Lung (tissue), 12 donors: ENCODE results near the gene PRKAR1B. TPM values are rescaled to one million over a fixed set of nuclear protein-coding genes. Genes with fewer than 3 reads are reported as not detected.

ENCODE experiments used
- ATAC-seq: fragments of 200-7000 bp; cut with Tn5 transposase; one replicate; pipeline ENCODE4 v1.9.1; 2020; ENCODE audit warnings: moderate number of reproducible peaks; ENCODE audit not compliant: insufficient read depth, low FRiP score
- DNase-seq, 3 donors: peaks; one replicate each; pipeline ENCODE4 v3.0.0-alpha.2; 2013 to 2017
- H3K27ac ChIP-seq, 2 donors: one replicate each; pipeline ENCODE4 v1.5.1; 2013; ENCODE audit warnings: mild to moderate bottlenecking in 2 of 2, moderate library complexity in 2 of 2, control low read depth in 1 of 2, inconsistent platforms in 1 of 2, low read depth in 1 of 2, low read length in 1 of 2
- H3K27me3 ChIP-seq, 3 donors: one replicate each; pipeline ENCODE4 v1.5.1; 2013; ENCODE audit warnings: low read length in 2 of 3; ENCODE audit not compliant: control insufficient read depth in 3 of 3, insufficient read depth in 3 of 3
- H3K36me3 ChIP-seq, 4 donors: one replicate each; pipeline ENCODE4 v1.5.1; 2013; ENCODE audit warnings: low read length in 4 of 4, mild to moderate bottlenecking in 1 of 4, moderate library complexity in 1 of 4; ENCODE audit not compliant: control insufficient read depth in 4 of 4, insufficient read depth in 4 of 4
- H3K4me1 ChIP-seq, 5 donors: one replicate each; pipeline ENCODE4 v1.5.1; 2013; ENCODE audit warnings: low read length in 5 of 5, mild to moderate bottlenecking in 2 of 5, moderate library complexity in 1 of 5; ENCODE audit not compliant: control insufficient read depth in 5 of 5, insufficient read depth in 5 of 5
- H3K4me3 ChIP-seq: one replicate; pipeline ENCODE4 v1.5.1; 2013; ENCODE audit warnings: mild to moderate bottlenecking, control low read depth, moderate library complexity
- H3K9ac ChIP-seq, 2 donors: one replicate each; pipeline ENCODE4 v1.5.1; 2013; ENCODE audit warnings: low read length in 2 of 2, control low read depth in 1 of 2; ENCODE audit not compliant: insufficient read depth in 1 of 2
- H3K9me3 ChIP-seq, 4 donors: one replicate each; pipeline ENCODE4 v1.5.1; 2013; ENCODE audit warnings: low read length in 3 of 4, mild to moderate bottlenecking in 1 of 4, moderate library complexity in 1 of 4; ENCODE audit not compliant: control insufficient read depth in 4 of 4, insufficient read depth in 3 of 4
- WGBS, 2 donors: extraction: QIAGEN DNeasy Blood & Tissue Kit; methylation state at CpG; one replicate each; pipeline ENCODE4 v1.1.7; 2013; 5-methylcytosine and 5-hydroxymethylcytosine counted together
- polyA plus RNA-seq, 2 donors: library from polyadenylated mRNA; stranded (reverse); fragments of 200-250 nt; gene quantifications; one replicate each; pipeline ENCODE4 v1.2.1, GENCODE V29; 2013
- total RNA-seq, 2 donors: library from RNA; depleted of rRNA in 1 of 2; stranded (reverse); fragments of >200 nt in 1 of 2; gene quantifications; one replicate each; pipeline ENCODE4 v1.2.1, GENCODE V29; 2014 to 2021
- TF ChIP-seq, protein P1 (sequence below): IDR thresholded peaks from 2 replicates; pipeline ENCODE4 v1.5.1; 2012; ENCODE audit warnings: mild to moderate bottlenecking; ENCODE audit errors: control extremely low read depth, extremely low read depth
- donor health status: control.
- donor health status: control.
- donor health status: Bipolar disorder and iron deficiency.
- donor health status: healthy.
- donor health status: DM: yes; HTN: yes; CAD: no.

Gene PRKAR1B
- total and polyA plus RNA-seq, 4 donors: 11.3 to 32.0 (median 16.3) TPM

- H3K4me3 ChIP-seq: no peak overlapping the region
- DNase-seq: no peak
- peaks cover 10 to 27% (median 13%) of the 10 kb centered on the region in 5 donors for H3K4me1 ChIP-seq
- 74 to 87% methylated on average over 25 of the region's 25 CpGs for WGBS, 2 donors
- peak overlapping the region in 1 of 2 donors; percentile 51 for H3K27ac ChIP-seq
- no peaks in the 10 kb centered on the region for H3K9me3 ChIP-seq
- H3K27me3 ChIP-seq: peaks cover 0 to 8% (median 6%) of the 10 kb centered on the region in 3 donors
- no peak for ATAC-seq
- H3K9ac ChIP-seq: peak overlapping the region in 1 of 2 donors; percentile 32
- peaks cover 0 to 20% (median 0%) of the 10 kb centered on the region in 4 donors for H3K36me3 ChIP-seq
- TF ChIP-seq, protein P1, sequence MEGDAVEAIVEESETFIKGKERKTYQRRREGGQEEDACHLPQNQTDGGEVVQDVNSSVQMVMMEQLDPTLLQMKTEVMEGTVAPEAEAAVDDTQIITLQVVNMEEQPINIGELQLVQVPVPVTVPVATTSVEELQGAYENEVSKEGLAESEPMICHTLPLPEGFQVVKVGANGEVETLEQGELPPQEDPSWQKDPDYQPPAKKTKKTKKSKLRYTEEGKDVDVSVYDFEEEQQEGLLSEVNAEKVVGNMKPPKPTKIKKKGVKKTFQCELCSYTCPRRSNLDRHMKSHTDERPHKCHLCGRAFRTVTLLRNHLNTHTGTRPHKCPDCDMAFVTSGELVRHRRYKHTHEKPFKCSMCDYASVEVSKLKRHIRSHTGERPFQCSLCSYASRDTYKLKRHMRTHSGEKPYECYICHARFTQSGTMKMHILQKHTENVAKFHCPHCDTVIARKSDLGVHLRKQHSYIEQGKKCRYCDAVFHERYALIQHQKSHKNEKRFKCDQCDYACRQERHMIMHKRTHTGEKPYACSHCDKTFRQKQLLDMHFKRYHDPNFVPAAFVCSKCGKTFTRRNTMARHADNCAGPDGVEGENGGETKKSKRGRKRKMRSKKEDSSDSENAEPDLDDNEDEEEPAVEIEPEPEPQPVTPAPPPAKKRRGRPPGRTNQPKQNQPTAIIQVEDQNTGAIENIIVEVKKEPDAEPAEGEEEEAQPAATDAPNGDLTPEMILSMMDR: no peak
Observed at GRCh38 chr7:514651-515598, 212.2 kb downstream of the PRKAR1B start.

DNA sequence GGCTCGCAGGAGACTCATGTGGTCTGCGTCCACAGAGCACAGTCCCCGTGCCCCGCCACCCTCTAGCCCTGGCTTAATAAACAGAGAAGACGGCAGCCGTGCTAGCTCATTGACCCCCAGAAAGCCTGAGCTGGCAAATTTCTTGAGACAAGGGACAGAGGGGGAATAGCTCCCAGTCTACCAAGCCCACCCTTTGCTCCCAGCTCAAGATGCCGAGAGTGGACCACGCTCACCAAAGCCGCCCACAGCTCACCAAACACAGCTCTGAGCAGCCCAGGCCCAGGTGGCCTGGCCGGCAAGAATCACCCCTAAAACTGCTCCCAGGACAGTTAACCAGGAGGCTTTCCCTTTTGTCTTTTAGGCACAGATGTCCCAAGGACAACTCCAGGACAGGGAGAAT is 212.8 kb downstream of the PRKAR1B start:
- DNase-seq: no peak
- Histone ChIP-seq H3K4me3 (no peak overlapping the region), H3K9me3 (no peaks in the 10 kb centered on the region), H3K36me3 (peaks cover 0 to 26% (median 0%) of the 10 kb centered on the region in 4 donors), H3K27ac (no peak overlapping the region), H3K4me1 (peaks cover 10 to 27% (median 13%) of the 10 kb centered on the region in 5 donors), H3K27me3 (peaks cover 0 to 8% (median 6%) of the 10 kb centered on the region in 3 donors), H3K9ac (no peak overlapping the region)
- 87 to 91% methylated on average over 10 of the region's 10 CpGs for WGBS, 2 donors
- TF ChIP-seq, protein P1: no peak
- ATAC-seq: no peak

- H3K9ac ChIP-seq: no peak overlapping the region
- H3K9me3 ChIP-seq: no peaks in the 10 kb centered on the region
- DNase-seq (no peak), ATAC-seq (no peak)
- peaks cover 0 to 8% (median 6%) of the 10 kb centered on the region in 3 donors for H3K27me3 ChIP-seq
- peak overlapping the region in 1 of 2 donors; percentile 2 for H3K27ac ChIP-seq
- 80 to 90% methylated on average over 20 of the region's 20 CpGs for WGBS, 2 donors
- peaks cover 10 to 27% (median 13%) of the 10 kb centered on the region in 5 donors for H3K4me1 ChIP-seq
- TF ChIP-seq, protein P1: no peak
- no peak overlapping the region for H3K4me3 ChIP-seq
- H3K36me3 ChIP-seq: peaks cover 0 to 30% (median 0%) of the 10 kb centered on the region in 4 donors
Observed at GRCh38 chr7:513521-514166, 213.4 kb downstream of the PRKAR1B start.
